SU-DHL-6 (cell line): ENCODE data around the gene OR51E2.

Experiments used
- H2AFZ ChIP-seq: fragments of 200-600 bp; sonication (generic); 2 replicates; pipeline ENCODE4 v1.6.1; 2014; ENCODE audit warnings: low read depth, mild to moderate bottlenecking, moderate library complexity, mixed read lengths, antibody characterized with exemption, low read length; ENCODE audit not compliant: severe bottlenecking
- H3F3A ChIP-seq: fragments of 200-600 bp; shearing (Covaris generic); 2 replicates; pipeline ENCODE4 v1.6.0; 2016; ENCODE audit warnings: antibody characterized with exemption, mild to moderate bottlenecking; ENCODE audit not compliant: insufficient read depth
- H3K27ac ChIP-seq: fragments of 200-600 bp; sonication (generic); 2 replicates; pipeline ENCODE4 v1.5.1; 2016; ENCODE audit warnings: low read depth, mild to moderate bottlenecking, low read length, moderate library complexity, mixed read lengths
- H3K27me3 ChIP-seq: fragments of 200-600 bp; sonication (generic), shearing (Covaris generic); 2 replicates; pipeline ENCODE4 v1.6.0; 2014; ENCODE audit warnings: mild to moderate bottlenecking, low read length
- H3K36me3 ChIP-seq: fragments of 200-600 bp; sonication (generic); 2 replicates; pipeline ENCODE4 v1.6.1; 2014; ENCODE audit warnings: mild to moderate bottlenecking, low read length, mixed read lengths
- H3K4me2 ChIP-seq: fragments of 300-600, 200-600 bp; shearing (Covaris generic), sonication (generic); 2 replicates; pipeline ENCODE4 v1.6.0; 2014; ENCODE audit warnings: low read length, low read depth, mild to moderate bottlenecking; ENCODE audit not compliant: poor library complexity, severe bottlenecking
- H3K4me3 ChIP-seq: fragments of 200-600 bp; sonication (generic); 2 replicates; pipeline ENCODE4 v1.5.1; 2014; ENCODE audit warnings: antibody characterized with exemption, low read length, mild to moderate bottlenecking, mixed read lengths; ENCODE audit not compliant: insufficient read depth, poor library complexity, severe bottlenecking
- H3K79me2 ChIP-seq: fragments of 200-600 bp; sonication (generic); 2 replicates; pipeline ENCODE4 v1.6.1; 2014; ENCODE audit warnings: mild to moderate bottlenecking, low read length, moderate library complexity; ENCODE audit not compliant: insufficient read depth
- H3K9ac ChIP-seq: fragments of 200-600 bp; sonication (generic); 2 replicates; pipeline ENCODE4 v1.7.0; 2014; ENCODE audit warnings: mild to moderate bottlenecking, low read length
- H3K9me2 ChIP-seq: fragments of 200-600 bp; sonication (generic); replicated peaks from 2 replicates; pipeline ENCODE4 v1.6.1; 2014; ENCODE audit warnings: low read length; ENCODE audit not compliant: insufficient read depth
- H3K9me3 ChIP-seq: fragments of 200-600 bp; sonication (generic); 2 replicates; pipeline ENCODE4 v1.6.1; 2014; ENCODE audit warnings: low read length, mixed read lengths; ENCODE audit not compliant: insufficient read depth
- H4K20me1 ChIP-seq: fragments of 200-600 bp; sonication (generic); 2 replicates; pipeline ENCODE4 v1.6.1; 2014; ENCODE audit warnings: low read depth, mild to moderate bottlenecking, antibody characterized with exemption, low read length, moderate library complexity, mixed read lengths
- EZH2phosphoT487 ChIP-seq: fragments of 200-600 bp; sonication (generic), shearing (Covaris generic); conservative IDR thresholded peaks from 2 replicates; pipeline ENCODE4 v1.6.1; 2018; ENCODE audit warnings: mild to moderate bottlenecking, antibody characterized with exemption, low read length, moderate library complexity, mixed read lengths
- TF ChIP-seq, protein P1 (sequence below): fragments of 200-600 bp; sonication (generic); IDR thresholded peaks from one replicate; pipeline ENCODE4 v1.5.1; 2017; ENCODE audit warnings: antibody characterized with exemption, mild to moderate bottlenecking, low read length, moderate library complexity; ENCODE audit not compliant: insufficient read depth, poor library complexity, severe bottlenecking

The OR51E2 gene

GRCh38 chr11:4714300-4714699 lies 16.6 kb upstream of the OR51E2 start:
- Histone ChIP-seq H4K20me1 (no peaks in the 10 kb centered on the region), H3K27me3 (no peaks in the 10 kb centered on the region), H3K9me2 (no peaks in the 10 kb centered on the region), H3K9me3 (no peaks in the 10 kb centered on the region), H3K4me3 (no peak overlapping the region), H3K9ac (no peak overlapping the region), H2AFZ (no peak overlapping the region), H3K4me2 (no peak overlapping the region), H3F3A (no peaks in the 10 kb centered on the region), H3K36me3 (no peaks in the 10 kb centered on the region), H3K79me2 (no peaks in the 10 kb centered on the region), H3K27ac (no peak overlapping the region)
- no peak for TF ChIP-seq EZH2phosphoT487
- TF ChIP-seq, protein P1, sequence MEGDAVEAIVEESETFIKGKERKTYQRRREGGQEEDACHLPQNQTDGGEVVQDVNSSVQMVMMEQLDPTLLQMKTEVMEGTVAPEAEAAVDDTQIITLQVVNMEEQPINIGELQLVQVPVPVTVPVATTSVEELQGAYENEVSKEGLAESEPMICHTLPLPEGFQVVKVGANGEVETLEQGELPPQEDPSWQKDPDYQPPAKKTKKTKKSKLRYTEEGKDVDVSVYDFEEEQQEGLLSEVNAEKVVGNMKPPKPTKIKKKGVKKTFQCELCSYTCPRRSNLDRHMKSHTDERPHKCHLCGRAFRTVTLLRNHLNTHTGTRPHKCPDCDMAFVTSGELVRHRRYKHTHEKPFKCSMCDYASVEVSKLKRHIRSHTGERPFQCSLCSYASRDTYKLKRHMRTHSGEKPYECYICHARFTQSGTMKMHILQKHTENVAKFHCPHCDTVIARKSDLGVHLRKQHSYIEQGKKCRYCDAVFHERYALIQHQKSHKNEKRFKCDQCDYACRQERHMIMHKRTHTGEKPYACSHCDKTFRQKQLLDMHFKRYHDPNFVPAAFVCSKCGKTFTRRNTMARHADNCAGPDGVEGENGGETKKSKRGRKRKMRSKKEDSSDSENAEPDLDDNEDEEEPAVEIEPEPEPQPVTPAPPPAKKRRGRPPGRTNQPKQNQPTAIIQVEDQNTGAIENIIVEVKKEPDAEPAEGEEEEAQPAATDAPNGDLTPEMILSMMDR: no peak

GRCh38 chr11:4713241-4713640 lies 15.6 kb upstream of the OR51E2 start:
- H3K27me3 ChIP-seq: no peaks in the 10 kb centered on the region
- no peaks in the 10 kb centered on the region for H3K9me2 ChIP-seq
- no peak overlapping the region for H3K4me3 ChIP-seq
- no peak overlapping the region for H2AFZ ChIP-seq
- H3K9ac ChIP-seq: no peak overlapping the region
- H3K79me2 ChIP-seq: no peaks in the 10 kb centered on the region
- H3F3A ChIP-seq: no peaks in the 10 kb centered on the region
- no peak overlapping the region for H3K27ac ChIP-seq
- TF ChIP-seq EZH2phosphoT487: no peak
- TF ChIP-seq, protein P1: no peak
- no peaks in the 10 kb centered on the region for H4K20me1 ChIP-seq
- no peak overlapping the region for H3K4me2 ChIP-seq
- H3K36me3 ChIP-seq: no peaks in the 10 kb centered on the region
- H3K9me3 ChIP-seq: no peaks in the 10 kb centered on the region

GRCh38 chr11:4704790-4705334 lies 7.2 kb upstream of the OR51E2 start:
- no peaks in the 10 kb centered on the region for H3K9me2 ChIP-seq
- H4K20me1 ChIP-seq: no peaks in the 10 kb centered on the region
- H3K9me3 ChIP-seq: no peaks in the 10 kb centered on the region
- no peak overlapping the region for H3K4me3 ChIP-seq
- no peak overlapping the region for H3K27ac ChIP-seq
- no peaks in the 10 kb centered on the region for H3K27me3 ChIP-seq
- H3F3A ChIP-seq: no peaks in the 10 kb centered on the region
- H3K4me2 ChIP-seq: no peak overlapping the region
- H3K36me3 ChIP-seq: no peaks in the 10 kb centered on the region
- TF ChIP-seq EZH2phosphoT487: no peak
- TF ChIP-seq, protein P1: no peak
- H3K9ac ChIP-seq: no peak overlapping the region
- no peak overlapping the region for H2AFZ ChIP-seq
- H3K79me2 ChIP-seq: no peaks in the 10 kb centered on the region
